GM19193 (cell line): ENCODE measurements around the gene URM1.

Experiments used
- POLR2A ChIP-seq: IDR thresholded peaks from 4 replicates; pipeline ENCODE4 v1.6.1; 2011; ENCODE audit not compliant: insufficient read depth, insufficient read length; ENCODE audit errors: extremely low read depth

URM1 gene

DNA sequence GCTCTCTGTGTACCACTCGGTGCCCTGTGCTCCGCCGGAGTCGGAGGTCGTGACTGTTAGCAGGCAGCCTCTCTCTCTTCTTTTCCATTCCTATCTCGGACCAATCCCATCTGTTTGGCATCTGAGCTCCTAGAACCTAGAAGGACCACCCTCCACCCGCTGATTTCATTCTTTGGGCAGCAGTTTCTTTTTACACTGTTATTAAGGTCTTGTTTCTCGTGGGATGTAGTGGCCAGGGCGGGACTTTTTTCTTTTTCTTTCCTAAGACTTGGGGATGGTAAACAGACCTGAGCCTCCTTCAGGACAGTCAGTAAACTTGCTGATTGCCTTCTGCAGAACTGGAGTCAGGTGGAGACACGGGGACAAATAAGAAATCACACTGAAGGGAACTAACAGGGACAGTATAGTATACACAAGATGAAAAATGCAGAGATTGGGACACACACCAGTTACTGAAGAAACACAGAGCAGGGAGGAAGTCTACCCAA, 500 bp downstream of the URM1 start:
- TF ChIP-seq POLR2A, result no peak

DNA sequence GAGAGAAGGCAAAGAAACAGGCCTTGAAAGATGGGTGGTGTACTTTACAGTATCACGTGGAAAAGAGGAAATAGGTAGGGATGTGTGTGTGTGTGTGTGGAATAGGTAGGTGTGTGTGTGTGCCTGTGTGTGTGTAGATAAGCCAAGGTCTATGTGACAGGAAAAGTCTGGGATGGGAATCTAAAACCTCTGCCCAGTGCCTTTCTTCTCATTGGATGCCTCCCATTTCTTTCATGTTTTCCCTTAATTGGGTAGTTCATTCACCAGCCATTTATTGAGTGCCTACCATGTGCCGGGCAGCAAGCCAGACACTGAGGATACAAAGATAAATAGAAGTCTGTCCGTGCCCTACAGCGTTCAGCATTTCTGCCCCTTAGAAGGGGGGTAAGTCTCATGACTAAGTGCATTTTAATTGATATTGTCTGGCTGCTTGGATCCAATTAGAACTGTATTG, 1.0 kb downstream of the URM1 start:
- TF ChIP-seq POLR2A, result no peak

DNA sequence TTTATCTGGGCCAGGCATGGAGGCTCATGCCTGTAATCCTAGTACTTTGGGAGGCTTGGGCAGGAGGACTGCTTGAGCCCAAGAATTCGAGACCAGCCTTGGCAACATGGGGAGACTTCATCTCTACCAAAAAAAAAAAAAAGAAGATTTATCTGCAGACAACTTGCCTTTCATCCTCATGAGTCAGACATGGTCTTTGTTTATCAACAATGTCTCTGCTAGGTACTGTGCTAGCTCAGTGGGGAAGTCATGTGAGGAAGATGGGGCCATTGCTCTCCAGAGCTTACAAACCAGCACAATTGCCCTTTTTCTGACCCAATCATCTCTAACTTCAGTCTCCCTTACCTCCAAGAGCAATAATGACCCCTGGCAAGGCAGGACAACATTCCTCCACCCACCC, 1.6 kb downstream of the URM1 start:
- TF ChIP-seq POLR2A, result no peak

DNA sequence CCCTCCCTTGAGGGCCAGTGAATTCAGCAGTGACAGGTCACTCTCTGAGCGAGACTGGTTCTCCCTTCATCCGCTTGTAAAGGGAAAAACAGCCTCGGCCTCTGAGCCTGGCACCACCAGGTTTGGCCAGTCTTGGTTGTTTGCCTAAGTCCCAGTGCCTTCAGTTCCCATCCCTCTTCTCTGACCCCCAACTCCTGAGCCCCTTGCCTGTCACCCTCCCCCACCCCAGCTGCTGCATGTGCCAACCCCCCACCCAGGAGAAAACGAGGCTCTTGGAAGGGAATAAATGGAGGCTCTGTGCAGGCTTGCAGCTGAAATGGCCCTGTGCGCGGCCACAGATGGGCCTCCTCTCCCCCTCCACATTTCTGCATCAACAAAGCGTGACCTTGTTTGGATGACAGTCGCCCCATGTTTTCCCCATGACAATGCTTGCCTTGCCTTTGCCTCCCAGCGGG, 3.1 kb downstream of the URM1 start:
- no peak for TF ChIP-seq POLR2A

DNA sequence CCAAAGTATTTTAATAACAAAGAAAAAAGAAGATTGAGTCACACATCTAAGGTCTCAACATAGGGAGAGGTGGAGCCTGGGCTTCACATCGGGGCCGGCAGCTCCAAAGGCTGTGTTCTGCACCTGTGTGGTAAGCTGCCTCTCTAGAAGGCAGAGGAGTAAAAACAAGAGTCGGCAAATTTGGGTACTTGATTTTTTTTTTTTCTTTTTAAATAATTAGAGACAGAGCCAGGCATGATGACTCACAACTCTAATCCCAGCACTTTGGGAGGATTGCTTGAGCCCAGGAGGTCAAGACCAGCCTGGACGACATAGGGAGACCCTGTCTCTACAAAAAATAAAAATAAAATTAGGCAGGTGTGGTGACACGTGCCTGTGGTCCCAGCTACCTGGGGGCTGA, 4.7 kb downstream of the URM1 start:
- TF ChIP-seq POLR2A, result no peak

DNA sequence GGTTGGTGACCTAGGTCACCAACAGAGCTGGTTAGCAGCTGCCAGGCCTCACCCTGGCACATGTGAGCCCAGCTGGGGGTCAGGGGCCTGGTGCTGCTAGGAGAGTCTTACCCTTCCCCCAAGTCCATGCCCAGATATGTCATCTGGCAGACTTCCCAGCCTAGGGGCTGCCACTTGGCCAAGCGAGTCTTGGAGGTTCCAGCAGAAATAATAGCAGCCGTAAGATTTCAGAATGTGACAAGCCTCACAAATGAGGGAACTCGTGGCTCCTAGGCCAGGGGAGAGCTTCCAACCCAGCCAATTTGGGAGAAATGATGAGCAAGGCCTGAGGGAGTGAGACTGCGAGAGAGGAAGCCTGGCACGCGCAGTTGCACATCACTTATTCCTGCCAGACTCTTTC, 11.1 kb downstream of the URM1 start:
- TF ChIP-seq POLR2A, result no peak

DNA sequence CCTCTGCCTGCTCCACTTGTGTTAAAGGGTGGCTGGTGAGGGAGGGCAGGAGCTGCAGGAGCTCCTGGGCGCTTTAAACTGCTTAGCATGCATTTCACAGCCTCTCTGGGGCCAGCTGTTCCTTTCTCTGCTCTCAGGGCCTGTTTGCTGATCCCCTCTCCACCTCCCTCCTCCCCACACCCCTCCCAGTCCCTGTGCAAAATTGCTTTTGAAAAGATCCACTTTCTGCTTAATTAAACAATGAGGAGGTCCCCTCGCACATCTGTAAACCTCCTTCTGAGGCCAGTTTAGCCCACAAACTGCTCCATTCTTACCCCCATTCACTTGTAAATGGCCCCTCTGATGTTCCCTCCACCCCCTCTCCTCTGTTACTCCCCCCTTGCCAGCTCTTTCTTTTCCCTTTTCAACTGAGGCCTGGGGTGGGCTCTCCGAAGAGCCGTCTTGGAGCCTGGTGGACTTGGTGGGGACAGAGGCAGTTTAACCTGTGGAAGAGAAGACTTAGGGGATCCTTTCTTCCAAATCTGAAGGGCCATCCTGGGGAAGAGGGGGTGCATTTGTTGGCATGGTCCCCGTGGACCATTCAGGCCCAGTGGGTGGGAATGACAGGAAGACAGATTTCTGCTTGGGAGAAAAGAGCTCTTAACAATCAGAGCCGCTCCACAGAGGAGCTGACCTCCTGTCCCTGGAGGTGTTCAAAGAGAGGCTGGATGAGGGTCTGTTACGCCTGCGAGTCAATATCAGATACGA, 12.0 kb downstream of the URM1 start:
- TF ChIP-seq POLR2A, result no peak

DNA sequence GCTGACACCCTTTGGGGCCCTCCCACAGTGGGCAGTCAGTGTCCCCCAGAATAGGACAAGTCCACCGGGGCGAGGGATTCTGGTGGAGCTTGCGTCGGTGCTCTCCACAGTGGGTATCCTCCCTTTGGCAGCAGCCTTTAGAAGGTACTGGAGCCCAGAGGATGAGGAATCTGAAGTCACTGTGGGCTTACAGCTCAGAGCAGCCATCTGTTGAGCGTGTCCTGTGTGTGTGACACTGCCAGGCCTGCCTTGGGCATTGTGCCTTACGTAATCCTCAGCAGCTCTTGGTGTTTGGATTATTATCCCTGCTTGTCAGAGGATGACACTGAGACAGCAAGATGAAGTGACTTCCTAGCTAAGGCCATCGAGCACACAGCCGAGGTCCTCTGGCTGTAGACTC, 12.6 kb downstream of the URM1 start:
- no peak for TF ChIP-seq POLR2A

DNA sequence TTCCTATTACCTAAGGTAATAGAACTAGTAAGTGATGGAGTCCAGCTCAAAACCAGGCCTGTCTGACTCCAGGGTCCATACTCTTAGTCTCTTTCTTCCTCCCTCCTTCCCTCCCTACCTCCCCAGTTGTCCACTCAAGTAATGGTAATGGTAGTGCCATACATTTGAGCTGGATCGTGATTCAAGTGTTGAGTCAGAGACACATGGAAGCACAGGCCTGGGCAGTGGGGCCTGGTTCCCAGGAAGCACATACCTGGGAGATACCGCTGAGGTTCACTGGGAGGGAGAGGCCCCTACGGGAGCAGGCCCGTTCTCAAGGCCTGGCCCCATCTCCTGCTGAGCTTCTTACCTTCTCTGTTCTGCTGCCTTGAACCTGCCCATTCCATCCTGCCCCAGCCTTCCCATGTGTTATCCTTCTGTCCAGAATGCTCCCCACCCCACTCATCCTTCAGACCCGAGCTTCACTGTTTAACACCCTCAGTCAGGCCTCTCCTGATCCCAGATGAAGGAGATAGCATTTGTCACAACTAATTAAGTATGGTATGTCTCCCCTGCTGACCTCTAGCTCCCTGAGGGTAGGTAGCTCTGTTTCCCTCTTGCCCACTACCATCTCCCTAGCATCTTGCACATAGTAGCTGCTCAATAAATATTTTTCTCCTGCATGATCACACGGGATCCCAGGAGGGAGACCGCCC, 13.8 kb downstream of the URM1 start:
- no peak for TF ChIP-seq POLR2A

DNA sequence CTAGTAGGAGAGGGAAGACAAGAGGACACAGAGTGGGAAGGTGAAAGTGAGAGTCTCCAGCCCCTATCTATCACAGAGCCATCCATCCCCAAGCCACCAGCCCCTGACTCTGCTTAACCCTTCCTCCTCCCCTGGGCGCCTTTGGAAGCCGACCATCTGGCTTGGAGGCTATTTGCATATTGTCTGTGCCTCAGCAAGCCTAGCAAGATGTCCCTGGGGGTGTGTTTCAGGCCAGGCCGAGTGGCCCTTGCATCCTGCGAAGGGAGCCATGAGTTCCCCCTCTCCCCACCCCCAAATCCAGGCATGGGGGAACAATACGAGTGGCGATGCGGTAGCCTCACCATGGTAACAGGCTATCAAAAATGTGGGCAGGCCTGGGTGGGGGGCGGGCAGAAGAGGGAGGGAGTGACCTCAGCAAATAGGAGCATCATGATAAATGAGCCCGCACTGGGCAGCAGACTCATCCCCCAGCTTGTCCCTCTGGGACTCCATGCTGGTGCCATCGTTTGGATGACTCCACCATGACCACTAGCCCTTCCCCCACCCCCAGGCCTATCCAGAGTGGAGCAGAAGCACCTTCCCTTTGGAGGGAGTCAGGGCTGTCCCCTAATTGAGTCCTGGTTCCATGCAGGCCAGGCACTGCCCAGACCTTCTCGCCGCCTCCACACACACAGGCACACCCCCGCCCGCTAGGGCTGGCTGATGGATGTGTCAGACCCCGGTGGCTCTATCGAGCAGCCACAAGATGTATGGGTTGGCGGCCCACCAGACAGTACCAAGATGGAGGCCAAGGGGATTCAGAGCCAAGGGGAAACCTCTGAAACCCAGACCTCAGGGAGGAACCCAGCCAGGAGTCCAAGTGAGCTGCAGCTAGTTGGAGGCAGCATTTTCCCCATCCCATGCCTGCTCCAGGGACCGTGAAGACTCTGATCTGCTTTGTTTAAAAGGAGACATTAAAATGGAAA, 14.6 kb downstream of the URM1 start:
- TF ChIP-seq POLR2A, result no peak

DNA sequence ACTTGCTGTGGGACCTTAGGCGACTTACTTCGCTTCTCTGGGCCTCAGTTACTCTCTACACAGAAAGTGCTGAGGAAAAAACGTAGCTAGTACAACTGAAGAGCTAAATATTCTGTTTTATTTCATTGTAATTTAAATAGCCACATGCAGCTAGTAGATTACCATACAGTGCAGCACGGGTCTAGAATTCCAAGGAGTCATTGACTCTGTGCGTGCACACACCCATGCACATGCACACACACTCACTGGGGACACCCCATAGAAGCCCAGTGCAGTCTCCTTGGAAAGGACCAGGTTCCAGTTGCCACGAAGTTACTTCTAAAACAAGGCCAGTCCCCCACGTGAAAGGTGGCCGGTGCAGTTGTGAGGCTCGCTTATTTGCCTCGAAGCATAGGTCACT, 17.0 kb downstream of the URM1 start:
- TF ChIP-seq POLR2A, result no peak

DNA sequence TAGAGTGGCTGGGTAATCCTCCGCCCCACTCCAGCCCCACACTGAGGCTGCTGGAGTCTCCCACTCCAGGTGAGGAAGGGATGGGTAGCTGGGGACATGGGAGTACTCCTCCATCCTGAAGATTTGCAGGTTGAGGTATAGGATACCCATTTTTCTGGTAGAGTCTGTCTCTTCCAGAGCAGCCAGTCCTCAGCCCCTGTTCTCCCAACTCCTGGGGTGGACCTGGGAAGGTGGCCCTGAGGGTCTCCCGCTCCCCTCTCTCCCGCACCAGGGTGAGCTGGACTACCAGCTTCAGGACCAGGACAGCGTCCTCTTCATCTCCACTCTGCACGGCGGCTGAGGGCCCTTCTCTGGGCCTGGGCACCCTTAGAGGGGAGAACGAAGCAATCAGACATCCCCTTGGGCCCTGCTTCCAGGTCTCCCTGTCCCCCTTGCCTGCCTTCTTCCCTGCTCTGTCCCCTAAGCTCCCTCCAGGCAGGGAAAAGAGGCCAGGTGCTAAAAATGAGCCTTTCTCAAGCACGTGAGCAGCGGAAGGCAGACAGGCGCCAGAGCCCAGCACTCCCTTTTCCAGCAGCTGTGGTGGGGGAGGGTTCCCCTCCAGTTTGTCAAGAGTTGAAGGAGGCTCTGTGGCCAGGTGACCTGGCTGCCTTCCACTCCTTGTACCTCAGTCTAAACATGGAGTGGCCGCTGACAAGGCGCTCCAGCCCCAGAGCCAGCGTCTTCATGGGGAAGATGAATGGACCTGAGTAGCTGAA, 18.4 kb downstream of the URM1 start:
- no peak for TF ChIP-seq POLR2A

DNA sequence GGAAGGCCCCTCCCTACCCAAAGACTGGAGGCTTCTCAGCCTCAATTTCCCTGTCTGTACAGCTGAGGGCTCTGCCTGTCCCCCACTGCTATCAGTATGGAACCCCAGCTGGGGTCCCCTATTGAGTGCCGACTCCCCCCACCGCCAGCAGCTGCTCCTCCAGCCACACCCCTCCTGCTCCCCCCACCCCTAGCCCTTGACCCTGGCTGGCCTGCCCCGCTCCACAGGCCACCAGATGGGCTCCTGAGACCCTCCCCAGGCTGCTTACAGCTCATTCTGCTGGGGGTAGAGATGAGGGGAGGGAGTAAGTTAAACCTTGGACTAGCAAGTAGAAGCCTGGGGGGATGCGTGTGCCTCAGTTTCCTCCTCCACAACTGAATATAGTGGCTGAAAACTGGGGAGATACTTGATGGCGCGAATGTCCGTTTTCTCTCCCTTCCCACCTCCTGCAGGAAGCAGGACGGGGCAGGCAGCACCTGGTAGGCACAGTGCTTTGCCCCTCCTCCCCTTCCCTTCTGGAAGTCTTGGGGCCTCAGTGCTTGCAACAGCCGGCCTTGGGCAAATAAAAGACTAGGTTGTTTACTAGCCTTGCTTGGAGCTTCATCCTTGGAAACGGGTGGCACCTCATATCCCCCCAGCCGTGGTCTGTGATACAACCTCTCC, 19.1 kb downstream of the URM1 start:
- no peak for TF ChIP-seq POLR2A
